ENCODE measurements around the gene HAGH. TPM values are rescaled to one million over a fixed set of nuclear protein-coding genes. Genes with fewer than 3 reads are reported as not detected.

HAGH gene
- total RNA-seq, 1 experiment from 2014 or later = 31.3 TPM

DNA sequence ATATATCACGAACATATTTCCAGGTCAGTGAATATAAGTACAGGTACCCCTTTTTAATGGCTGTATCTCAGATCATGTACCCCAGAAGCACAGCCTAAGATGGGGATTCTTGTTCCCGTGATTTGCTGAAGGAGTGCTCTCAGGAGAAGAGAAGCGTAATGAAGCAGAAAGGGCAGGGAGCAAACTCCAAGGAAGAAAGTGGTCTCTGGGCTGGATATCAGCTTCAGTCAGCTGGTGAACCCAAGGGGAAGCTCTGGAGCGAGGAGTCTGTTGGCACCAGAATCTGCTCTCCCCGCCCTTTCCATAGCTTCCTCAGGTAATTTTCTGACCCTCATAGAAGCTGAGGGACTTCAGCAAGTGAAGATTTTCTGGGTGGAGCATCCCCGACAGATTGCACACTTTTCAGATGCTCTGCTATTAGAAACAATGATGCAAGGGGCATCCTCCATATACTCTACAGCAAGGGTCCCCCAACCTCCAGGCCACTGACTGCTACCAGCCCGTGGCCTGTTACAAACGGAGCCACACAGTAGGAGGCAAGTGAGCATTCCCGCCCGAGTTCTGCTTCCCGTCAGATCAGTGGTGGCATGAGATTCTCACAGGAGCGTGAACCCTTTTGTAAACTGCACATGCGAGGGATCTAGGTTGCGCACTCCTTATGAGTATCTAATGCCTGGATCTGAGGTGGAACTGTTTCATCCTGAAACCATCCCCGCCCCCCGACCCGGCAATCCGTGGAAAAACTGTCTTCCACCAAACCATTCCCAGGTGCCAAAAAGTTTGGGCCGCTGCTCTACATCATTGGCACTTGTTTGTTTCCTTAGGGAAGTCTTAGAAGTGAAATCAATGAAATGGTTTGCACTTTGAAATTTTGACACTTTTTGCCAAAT, 4.8 kb upstream of the HAGH start:
- DNase-seq (ENCODE audit: low spot score) = no peak

GRCh38 chr16:1830213-1830612, 3.6 kb upstream of the HAGH start:
- DNase-seq (ENCODE audit: low spot score) = no peak

DNA sequence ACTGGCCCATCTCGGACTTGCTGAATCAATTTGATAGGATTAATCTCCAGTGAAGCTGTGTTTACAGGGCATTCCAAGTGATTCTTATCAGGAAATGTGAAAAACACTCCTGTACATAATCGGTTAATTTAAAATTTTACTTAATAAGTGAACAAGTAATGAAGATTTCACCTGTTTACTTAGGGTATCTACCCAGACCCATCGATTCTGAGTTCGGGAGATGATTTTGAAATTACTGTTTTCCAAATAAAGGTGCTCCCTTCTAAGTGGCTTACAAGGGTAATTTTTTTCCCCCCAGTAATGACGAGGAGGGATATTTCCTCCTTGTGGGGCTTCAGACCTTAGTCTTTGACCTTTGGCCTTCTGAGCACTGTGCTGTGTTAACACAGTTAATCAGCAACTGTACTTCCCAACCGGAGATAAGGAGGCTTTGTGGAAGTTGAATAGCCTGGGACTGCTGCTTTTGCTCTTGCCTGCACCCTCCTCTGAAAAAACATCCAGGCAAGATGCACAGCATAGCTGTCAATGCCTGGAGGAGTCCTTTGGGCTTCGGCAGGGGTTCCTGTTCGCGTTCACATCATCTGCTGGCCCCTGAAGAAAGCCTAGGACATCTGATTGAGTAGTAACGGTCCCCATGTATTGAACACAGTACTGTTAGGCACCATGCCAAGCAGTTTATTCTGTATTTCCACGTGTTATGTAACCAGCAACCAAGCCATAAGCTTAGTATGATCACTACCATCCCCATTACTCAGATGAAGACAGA, 2.2 kb upstream of the HAGH start:
- no peak for DNase-seq (ENCODE audit: low spot score)

DNA sequence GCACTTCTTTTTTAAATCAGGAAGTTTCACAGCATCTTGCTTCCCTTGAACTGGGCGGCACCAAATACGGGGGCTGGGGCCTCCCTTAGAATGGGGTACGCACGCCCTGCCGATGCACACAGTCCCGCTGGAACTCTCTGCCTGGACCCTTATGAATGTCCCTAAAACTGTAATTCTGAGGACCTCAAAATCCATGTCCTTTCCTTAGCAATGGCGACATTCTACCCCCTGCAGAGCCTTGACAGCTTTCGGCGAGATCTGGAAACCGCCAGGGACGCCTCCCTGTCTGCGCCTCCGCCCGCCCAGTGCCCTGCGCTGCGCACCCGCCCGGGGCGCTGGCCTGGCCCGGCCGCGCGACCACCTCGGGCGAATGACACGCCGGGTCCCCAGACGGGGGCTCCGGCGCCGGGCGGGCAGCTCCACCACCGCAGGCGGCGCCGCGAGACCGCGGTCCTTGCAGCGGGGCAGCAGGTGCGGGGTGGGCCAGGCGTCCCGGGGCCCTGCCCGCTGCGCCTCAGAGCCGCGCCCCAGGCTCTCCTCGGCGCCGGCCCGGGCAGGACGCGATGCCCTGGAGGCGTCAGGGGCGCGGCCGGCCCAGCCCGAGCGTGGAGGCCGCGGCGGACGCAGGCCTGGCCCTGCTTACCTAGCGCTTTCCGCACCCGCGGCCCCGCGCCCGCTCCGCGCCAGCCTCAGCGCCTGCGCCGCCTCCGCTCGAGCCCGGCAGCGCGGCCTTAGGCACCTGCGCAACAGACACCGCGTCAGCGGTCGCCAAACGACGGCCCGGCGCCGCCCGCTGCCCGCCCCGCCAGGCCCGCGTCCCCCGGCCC, 548 bp downstream of the HAGH start:
- no peak for DNase-seq (ENCODE audit: low spot score)

DNA sequence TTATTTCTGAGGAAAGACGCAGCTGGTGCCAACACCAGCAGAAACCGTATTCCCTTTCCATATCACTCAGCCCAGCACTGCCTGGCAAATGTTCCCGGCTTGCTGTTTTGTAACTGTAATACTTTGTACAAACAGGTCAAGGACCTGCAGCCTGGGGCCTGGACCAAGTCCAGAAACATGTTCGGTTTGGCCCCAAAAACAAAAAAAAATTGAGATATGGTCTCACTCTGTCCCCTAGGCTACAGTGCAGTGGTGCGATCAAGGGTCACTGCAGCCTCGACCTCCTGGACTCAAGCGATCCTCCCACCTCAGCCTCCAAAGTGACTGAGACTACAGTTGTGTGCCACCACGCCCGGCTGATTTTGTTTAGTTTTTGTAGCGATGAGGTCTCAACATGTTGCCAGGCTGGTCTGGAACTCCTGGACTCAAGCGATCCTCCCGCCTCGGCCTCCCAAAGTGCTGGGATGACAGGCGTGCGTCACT, 1.2 kb downstream of the HAGH start:
- DNase-seq (ENCODE audit: low spot score) = no peak

DNA sequence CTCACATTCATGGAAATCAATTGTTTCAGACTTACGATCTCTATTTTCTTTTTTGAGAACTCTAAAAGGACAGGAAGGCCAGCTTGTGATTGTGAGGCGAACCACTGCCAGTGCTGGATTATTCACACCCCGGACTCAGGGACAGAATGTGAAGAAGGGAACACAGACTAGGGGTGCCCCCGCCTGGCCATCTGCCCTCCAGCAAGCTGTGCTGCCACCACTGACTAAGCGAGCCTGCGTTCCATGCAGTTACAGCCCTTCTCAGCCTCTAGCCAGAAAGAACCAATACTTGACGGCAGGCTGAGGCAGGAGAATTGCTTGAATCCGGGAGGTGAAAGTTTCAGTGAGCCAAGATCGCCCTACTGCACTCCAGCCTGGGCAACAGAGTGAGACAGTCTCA, 2.8 kb downstream of the HAGH start:
- no peak for DNase-seq (ENCODE audit: low spot score)

GRCh38 chr16:1822801-1823200, 3.8 kb downstream of the HAGH start:
- DNase-seq (ENCODE audit: low spot score) = no peak

- DNase-seq (ENCODE audit: low spot score) = no peak
These were observed 4.6 kb downstream of the HAGH start for GRCh38 chr16:1821861-1822611.

- DNase-seq (ENCODE audit: low spot score) = no peak
These were observed 5.7 kb downstream of the HAGH start for GRCh38 chr16:1820946-1821290.

GRCh38 chr16:1820096-1820945, 6.3 kb downstream of the HAGH start:
- no peak for DNase-seq (ENCODE audit: low spot score)

- DNase-seq (ENCODE audit: low spot score) = no peak
These were observed 7.0 kb downstream of the HAGH start for GRCh38 chr16:1819611-1820010.

DNA sequence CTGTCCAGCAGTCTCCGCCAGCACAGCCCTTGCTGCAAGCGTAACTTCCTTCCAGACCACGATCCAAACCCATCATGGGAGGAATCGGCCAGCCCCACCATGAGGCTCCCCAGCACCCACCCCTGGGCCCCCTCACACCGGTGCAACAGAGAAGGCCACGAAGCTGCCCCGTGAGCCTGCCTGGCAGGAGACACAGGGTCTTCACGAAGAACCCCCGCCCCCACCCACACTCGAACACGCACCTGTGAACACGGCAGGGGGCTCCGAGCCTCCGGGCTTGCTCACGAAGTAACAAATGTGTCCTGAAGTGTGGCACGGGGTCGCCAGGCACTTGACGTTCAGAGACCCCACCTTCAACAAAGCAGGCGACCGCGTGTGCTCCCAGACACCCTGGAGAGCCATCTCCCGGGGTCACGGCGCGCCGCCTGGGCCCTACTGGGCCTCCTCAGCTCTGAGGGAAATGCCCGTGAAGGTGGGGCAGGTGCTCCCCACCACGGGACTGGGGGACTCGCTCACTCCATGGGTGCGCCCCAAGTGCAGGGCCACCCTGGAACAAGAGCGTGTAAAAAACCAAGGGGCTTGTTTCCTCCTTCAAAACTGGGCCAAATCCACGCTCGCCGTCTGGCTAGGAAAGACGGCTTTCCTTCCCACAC, 7.6 kb downstream of the HAGH start:
- no peak for DNase-seq (ENCODE audit: low spot score)

DNA sequence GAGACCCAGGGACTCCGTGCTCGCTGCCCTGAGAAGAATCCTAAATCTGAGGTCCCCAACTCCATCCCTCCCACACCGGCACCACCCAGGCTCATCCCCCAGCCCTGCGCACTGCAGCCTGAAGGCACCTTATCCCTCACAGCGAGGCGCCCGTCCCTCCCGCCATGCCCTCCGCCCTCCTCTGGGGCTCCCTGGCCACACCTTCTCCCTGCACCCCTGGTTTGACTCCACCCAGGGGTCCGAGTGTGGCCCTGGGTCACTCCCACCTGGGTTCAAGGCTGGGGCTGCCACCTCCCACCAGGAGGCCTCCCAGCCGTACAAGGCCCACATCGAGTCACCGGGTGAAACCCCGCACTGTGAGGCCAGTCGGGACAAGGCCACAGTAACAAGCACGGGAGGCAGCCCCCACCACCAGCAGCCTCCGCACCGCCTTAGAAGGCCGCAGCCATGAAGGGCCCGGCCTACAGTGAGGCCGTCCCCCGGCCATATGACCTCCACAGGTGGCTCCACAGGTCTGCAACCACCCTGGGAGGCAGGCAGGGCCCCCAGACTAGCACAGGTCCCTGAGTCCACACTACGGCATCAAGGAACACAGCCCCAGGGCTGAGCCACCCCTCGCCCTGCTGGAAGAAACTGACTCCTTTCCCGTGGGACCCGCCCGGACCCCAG, 8.3 kb downstream of the HAGH start:
- no peak for DNase-seq (ENCODE audit: low spot score)

DNA sequence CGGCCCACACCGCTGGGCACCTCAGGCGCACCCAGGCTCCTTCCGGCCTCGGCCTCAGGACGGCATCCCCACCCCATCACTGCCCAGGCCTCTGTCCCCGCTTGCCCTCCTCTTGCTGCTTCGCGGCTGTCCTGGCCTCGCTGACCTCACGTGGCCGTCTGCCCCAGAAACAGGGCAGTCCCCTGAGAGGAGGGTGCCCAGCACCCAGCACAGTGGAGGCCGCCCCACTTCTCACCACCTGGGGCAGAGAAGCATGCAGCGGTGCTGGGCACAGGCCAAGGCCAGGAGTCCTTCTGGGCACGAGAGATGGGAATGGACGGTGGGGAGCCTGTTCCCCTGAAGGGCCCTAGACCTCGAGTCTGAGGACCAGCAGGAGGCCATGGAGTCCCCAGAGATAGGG, 8.9 kb downstream of the HAGH start:
- no peak for DNase-seq (ENCODE audit: low spot score)

DNA sequence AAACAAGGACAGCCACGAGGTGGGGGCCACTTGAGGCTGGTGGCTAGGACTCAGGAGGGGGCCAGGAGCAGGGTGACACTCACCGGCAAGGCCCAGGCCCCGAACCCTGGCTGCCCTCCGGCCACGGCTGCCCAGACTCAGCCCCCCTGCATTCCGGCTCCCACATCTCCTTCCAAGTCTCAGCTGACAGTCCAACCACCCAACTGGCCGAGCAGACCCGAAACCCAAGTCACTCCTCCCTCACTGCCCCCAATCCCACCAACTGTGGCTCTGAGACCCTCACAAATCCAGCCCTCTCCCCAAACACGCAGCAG, 9.4 kb downstream of the HAGH start:
- no peak for DNase-seq (ENCODE audit: low spot score)

DNA sequence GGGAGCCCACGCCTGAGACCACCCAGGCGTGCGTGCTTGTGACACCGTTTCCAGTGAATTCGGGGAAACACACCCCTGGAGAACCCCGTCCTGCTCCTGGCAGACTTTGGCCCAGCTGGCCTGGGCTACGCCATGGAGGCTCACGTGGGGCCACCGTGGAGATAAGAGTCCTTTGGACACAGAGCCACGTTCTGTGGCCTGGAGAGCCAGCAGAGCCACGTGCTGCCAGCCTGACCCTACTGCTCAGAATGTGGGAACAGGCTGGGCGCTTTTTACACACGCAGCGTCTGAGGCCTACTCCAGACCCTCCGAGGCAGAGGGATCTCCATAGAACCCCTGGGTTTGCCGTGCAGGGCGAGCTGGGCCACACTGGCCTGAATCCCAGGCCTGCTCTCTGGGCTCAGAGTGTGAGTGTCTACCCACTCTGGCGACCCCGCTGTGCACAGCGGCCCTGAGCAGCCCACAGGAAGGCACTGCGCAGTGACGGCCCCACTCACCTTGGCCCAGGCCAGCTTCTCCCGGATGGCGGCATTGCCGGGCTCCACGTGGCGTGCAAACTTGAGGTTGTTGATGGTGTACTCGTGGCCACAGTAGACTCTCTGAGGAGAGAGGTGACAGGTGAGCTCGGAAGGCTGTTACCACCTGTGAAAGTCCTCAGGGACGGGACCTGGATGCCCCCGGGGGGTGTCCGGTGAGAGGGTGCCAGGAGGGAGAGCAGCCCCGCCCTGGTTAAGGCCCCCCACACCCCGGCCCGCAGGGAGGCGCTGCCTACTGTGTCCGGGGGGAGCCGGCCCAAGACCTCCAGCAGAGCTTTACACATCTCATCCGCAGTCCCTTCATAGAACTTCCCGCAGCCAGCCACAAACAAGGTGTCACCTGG, 10.0 kb downstream of the HAGH start:
- no peak for DNase-seq (ENCODE audit: low spot score)

GRCh38 chr16:1815461-1815860, 11.2 kb downstream of the HAGH start:
- no peak for DNase-seq (ENCODE audit: low spot score)

GRCh38 chr16:1812732-1813163, 13.9 kb downstream of the HAGH start:
- peak; percentile 76 for DNase-seq (ENCODE audit: low spot score)

GRCh38 chr16:1810536-1810935, 16.1 kb downstream of the HAGH start:
- DNase-seq (ENCODE audit: low spot score) = no peak

Data from H4 (cell line).